GM12878 (cell line): ENCODE measurements around the gene BTBD6. TPM values are rescaled to one million over a fixed set of nuclear protein-coding genes. Genes with fewer than 3 reads are reported as not detected.

Experiments used
- ATAC-seq: fragments of 200-7000 bp; cut with Tn5 transposase; 3 replicates; pipeline ENCODE4 v1.9.1; 2020; ENCODE audit warnings: mild to moderate bottlenecking, moderate library complexity
- BruUV-seq: library from RNA; stranded (reverse); fragments of 400-500 nt; replicated peaks from 2 replicates; lab custom pipeline; 2021; lab: Mats Ljungman, UMichigan
- CTCF ChIA-PET: fragments of 300-600 bp; sonication (Branson Sonifier 250); formaldehyde crosslinking; extraction: SDS; loops from one replicate; lab custom pipeline; 2021; ENCODE audit warnings: inconsistent platforms; lab: Yijun Ruan, JAX
- POLR2A ChIA-PET: fragments of 350-600 bp; formaldehyde crosslinking; extraction: SDS; loops from one replicate; lab custom pipeline; 2021; ENCODE audit warnings: inconsistent platforms; lab: Charles Lee
- RAD21 ChIA-PET: fragments of 300-600 bp; sonication (Branson Sonifier 250); formaldehyde crosslinking; loops from one replicate; lab custom pipeline; 2023; ENCODE audit warnings: antibody characterized with exemption; ENCODE audit not compliant: unreplicated experiment; lab: Charles Lee
- SMC1A ChIA-PET: fragments of 300-600 bp; sonication (Branson Sonifier 250); formaldehyde crosslinking; loops from one replicate; lab custom pipeline; 2023; ENCODE audit not compliant: unreplicated experiment, uncharacterized antibody; lab: Charles Lee
- DNase-seq: peaks from one replicate; pipeline ENCODE4 v3.0.0-alpha.2; 2011; ENCODE audit warnings: low read depth, low spot score
- FAIRE-seq: peaks from 3 replicates; lab custom pipeline; 2011; peaks lifted over from hg19 to GRCh38; lab: Jason Lieb, UNC
- H2AFZ ChIP-seq: 2 replicates; pipeline ENCODE4 v1.6.0; 2011; ENCODE audit warnings: low read depth, low read length, control low read depth; ENCODE audit not compliant: control insufficient read depth
- H3K27ac ChIP-seq: 2 replicates; pipeline ENCODE4 v1.5.1; 2011; ENCODE audit warnings: control low read depth; ENCODE audit not compliant: control insufficient read depth, insufficient read depth
- H3K27me3 ChIP-seq, 2 experiments: replicated peaks in 1 of 2; 2 replicates each; pipeline versions ENCODE4 v1.6.0 to v1.6.1; 2011; ENCODE audit warnings: low read length in 1 of 2; ENCODE audit not compliant: control insufficient read depth in 2 of 2, insufficient read depth in 2 of 2
- H3K36me3 ChIP-seq, 2 experiments: 2 replicates each; pipeline ENCODE4 v1.5.1; 2011; ENCODE audit warnings: low read length in 1 of 2; ENCODE audit not compliant: control insufficient read depth in 2 of 2, insufficient read depth in 2 of 2
- H3K4me1 ChIP-seq: 2 replicates; pipeline ENCODE4 v1.6.1; 2011; ENCODE audit warnings: mild to moderate bottlenecking, low read length, moderate library complexity, mixed read lengths; ENCODE audit not compliant: control insufficient read depth, insufficient read depth
- H3K4me2 ChIP-seq: 2 replicates; pipeline ENCODE4 v1.6.0; 2011; ENCODE audit warnings: control low read depth; ENCODE audit not compliant: control insufficient read depth, insufficient read depth
- H3K4me3 ChIP-seq: fragments of 200-600 bp; sonication (generic); 2 replicates; pipeline ENCODE4 v1.5.1; 2016
- H3K79me2 ChIP-seq: 2 replicates; pipeline ENCODE4 v1.6.0; 2011; ENCODE audit warnings: low read length; ENCODE audit not compliant: control insufficient read depth, insufficient read depth
- H3K9ac ChIP-seq: 2 replicates; pipeline ENCODE4 v1.8.0; 2011; ENCODE audit warnings: low read length, control low read depth, mixed read lengths; ENCODE audit not compliant: control insufficient read depth, insufficient read depth
- H3K9me3 ChIP-seq: replicated peaks from 3 replicates; pipeline ENCODE4 v1.5.1; 2011; ENCODE audit warnings: mild to moderate bottlenecking, low read length; ENCODE audit not compliant: control insufficient read depth, insufficient read depth
- H4K20me1 ChIP-seq: 2 replicates; pipeline ENCODE4 v1.6.0; 2011; ENCODE audit not compliant: control insufficient read depth, insufficient read depth
- FOXK2 ChIP-seq: fragments of 450-650 bp; IDR thresholded peaks from 2 replicates; pipeline ENCODE4 v1.6.1; 2017; ENCODE audit warnings: mild to moderate bottlenecking, moderate library complexity
- HDAC2 ChIP-seq: fragments of 200-600 bp; sonication (generic); IDR thresholded peaks from 2 replicates; pipeline ENCODE4 v1.6.1; 2017
- HDAC6 ChIP-seq: fragments of 200-600 bp; sonication (generic); IDR thresholded peaks from one replicate; pipeline ENCODE4 v1.8.0; 2017; ENCODE audit warnings: antibody characterized with exemption; ENCODE audit not compliant: unreplicated experiment
- LARP7 ChIP-seq: fragments of 450-650 bp; IDR thresholded peaks from 2 replicates; pipeline ENCODE4 v1.6.1; 2017; ENCODE audit warnings: mild to moderate bottlenecking
- NFYA ChIP-seq: IDR thresholded peaks from 2 replicates; pipeline ENCODE4 v1.6.1; 2011; ENCODE audit warnings: low read depth, mild to moderate bottlenecking, low read length, improper control_type of control experiment, borderline replicate concordance
- NFYB ChIP-seq: IDR thresholded peaks from 2 replicates; pipeline ENCODE4 v1.6.1; 2011; ENCODE audit warnings: low read depth, mild to moderate bottlenecking, low read length, improper control_type of control experiment, moderate library complexity; ENCODE audit not compliant: insufficient read depth
- NRF1 ChIP-seq: conservative IDR thresholded peaks from 2 replicates; pipeline ENCODE4 v1.6.1; 2011; ENCODE audit warnings: mild to moderate bottlenecking, low read depth, low read length, improper control_type of control experiment
- STAT3 ChIP-seq: IDR thresholded peaks from 2 replicates; pipeline ENCODE4 v1.6.1; 2011; ENCODE audit warnings: low read depth, low read length, improper control_type of control experiment
- TARDBP ChIP-seq: IDR thresholded peaks from 2 replicates; pipeline ENCODE4 v1.6.1; 2016; ENCODE audit warnings: borderline replicate concordance
- TCF12 ChIP-seq: IDR thresholded peaks from 2 replicates; pipeline ENCODE4 v1.6.1; 2011; ENCODE audit warnings: low read depth, mild to moderate bottlenecking, low read length
- ZNF384 ChIP-seq: IDR thresholded peaks from 2 replicates; pipeline ENCODE4 v1.6.1; 2012; ENCODE audit warnings: low read depth, mild to moderate bottlenecking, low read length, improper control_type of control experiment, borderline replicate concordance
- WGBS: methylation state at CpG from one replicate; pipeline ENCODE4 v1.1.6; 2016; ENCODE audit warnings: low lambda C conversion rate; ENCODE audit not compliant: insufficient replicate concordance, insufficient coverage; ENCODE audit errors: missing lambda C conversion rate; 5-methylcytosine and 5-hydroxymethylcytosine counted together
- in situ Hi-C: fragments of 300-500 bp; cut with MboI; formaldehyde crosslinking; loops from 9 replicates; pipeline ENCODE4 v1.14.3; 2018; ENCODE audit warnings: mixed read lengths
- intact Hi-C: fragments of 100-400 bp; cut with micrococcal nuclease; formaldehyde crosslinking; loops from one replicate; pipeline ENCODE4 v1.14.2; 2022; ENCODE audit not compliant: unreplicated experiment
- polyA plus RNA-seq, 11 experiments: library from polyadenylated mRNA; depleted of rRNA in 4 of 11; unstranded in 6 of 11; stranded (reverse) in 5 of 11; fragments of >200 nt; fragmentation: Nextera tagmentation in 4 of 11; fragmentation: Illumina TruSeq in 1 of 11; extraction: Ambion mirVana in 4 of 11; extraction: Trizol in 1 of 11; gene quantifications; 1 replicate in 1 of 11; 2 replicates in 10 of 11; pipeline versions ENCODE4 v1.2.1 to v1.2.3, GENCODE V29; 2011 to 2016; ENCODE audit warnings: inconsistent platforms in 2 of 11, missing spikeins in 2 of 11, low read depth in 1 of 11
- total RNA-seq, 4 experiments: library from RNA; depleted of rRNA in 3 of 4; stranded (reverse); fragments of >200 nt in 3 of 4; fragmentation: Illumina TruSeq in 1 of 4; extraction: Trizol in 1 of 4; gene quantifications; 2 replicates each; pipeline versions ENCODE4 v1.2.1 to v1.2.3, GENCODE V29; 2013 to 2021

BTBD6 gene
- total and polyA plus RNA-seq, 10 of the 15 experiments (the other 5 are each of a cell fraction or from before 2014, with no cell fraction given) = 1.4 to 36.5 (median 15.8) TPM

GRCh38 chr14:105227346-105227745 lies 21.0 kb upstream of the BTBD6 start:
- no peak for DNase-seq
- CTCF ChIA-PET = no interaction called here

DNA sequence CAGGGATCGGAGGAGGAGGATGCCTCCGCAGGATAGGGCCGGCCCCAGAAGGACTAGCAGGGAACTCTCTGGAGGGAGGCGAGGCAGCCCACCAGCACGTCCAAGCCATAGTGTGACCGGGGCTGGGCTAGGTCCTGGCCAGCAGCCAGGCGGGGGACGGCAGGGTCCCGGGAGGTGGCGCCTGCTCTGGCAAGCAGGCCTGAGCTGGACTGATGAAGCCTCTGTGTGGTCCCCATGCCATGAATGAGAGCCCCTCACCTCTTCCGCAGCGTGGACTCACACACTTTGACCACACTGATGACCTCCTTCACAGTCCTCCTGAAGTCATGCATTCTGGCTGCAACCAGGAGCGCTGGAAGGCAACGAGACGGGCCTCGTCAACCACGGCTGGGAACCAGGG lies 19.8 kb upstream of the BTBD6 start:
- Histone ChIP-seq H3K27me3 (no peaks in the 10 kb centered on the region), H3K36me3 (peaks cover 3 to 9% of the 10 kb centered on the region in 2 experiments; a peak in 3 of 4 replicates), H3K4me2 (no peak overlapping the region), H3K4me1 (no peaks in the 10 kb centered on the region), H3K9me3 (no peaks in the 10 kb centered on the region), H2AFZ (no peak overlapping the region), H3K9ac (no peak overlapping the region), H3K27ac (no peak overlapping the region), H3K79me2 (no peaks in the 10 kb centered on the region), H4K20me1 (no peaks in the 10 kb centered on the region), H3K4me3 (no peak overlapping the region)
- BruUV-seq = no TSS peak
- DNase-seq (no peak), ATAC-seq (no peak), FAIRE-seq (no peak)
- CTCF ChIA-PET = no interaction called here
- POLR2A ChIA-PET = no interaction called here
- RAD21 ChIA-PET = no interaction called here
- TF ChIP-seq FOXK2 (no peak), LARP7 (no peak)
- in situ Hi-C loops = no loop called here
- 95% methylated on average over 17 of the region's 17 CpGs for WGBS
- SMC1A ChIA-PET = no interaction called here
- intact Hi-C loops = no loop called here

More at GRCh38 chr14:105227346-105227745, 21.0 kb upstream of the BTBD6 start:
- intact Hi-C loops (no loop called here), in situ Hi-C loops (no loop called here)
- ChIA-PET POLR2A (no interaction called here), SMC1A (no interaction called here), RAD21 (no interaction called here)
- BruUV-seq = no TSS peak
- H4K20me1 ChIP-seq = no peaks in the 10 kb centered on the region
- H3K79me2 ChIP-seq = no peaks in the 10 kb centered on the region
- H3K36me3 ChIP-seq = peaks cover 3 to 11% of the 10 kb centered on the region in 2 experiments; a peak in 3 of 4 replicates
- FAIRE-seq = no peak
- H3K27me3 ChIP-seq = no peaks in the 10 kb centered on the region
- H3K4me1 ChIP-seq = no peaks in the 10 kb centered on the region
- H3K4me3 ChIP-seq = no peak overlapping the region
- no peak overlapping the region for H3K27ac ChIP-seq
- no peak for ATAC-seq
- H2AFZ ChIP-seq = no peak overlapping the region
- no peak overlapping the region for H3K4me2 ChIP-seq
- no peak for TF ChIP-seq ZNF384
- no peak for TF ChIP-seq TARDBP
- no peak for TF ChIP-seq HDAC6
- TF ChIP-seq HDAC2 = no peak
- no peak for TF ChIP-seq NFYB
- TF ChIP-seq STAT3 = no peak
- no peak for TF ChIP-seq NRF1
- no peak for TF ChIP-seq TCF12
- TF ChIP-seq NFYA = no peak
- H3K9ac ChIP-seq = no peak overlapping the region
- WGBS = 91% methylated on average over 14 of the region's 14 CpGs
- no peaks in the 10 kb centered on the region for H3K9me3 ChIP-seq
